Ecto neural progenitor cell (in vitro differentiated cells): Measurements from ENCODE around the gene CTF1.
"Not testable (repeated sequence)": the region's sequence is repeated elsewhere in the genome, so short reads cannot be mapped to it uniquely, and the experiment has no call there.

ENCODE experiments used
- DNase-seq: peaks from one replicate; pipeline ENCODE4 v3.0.0-alpha.2; 2018; ENCODE audit warnings: low spot score

Gene CTF1

GRCh38 chr16:30896261-30896888 lies at the start of gene CTF1:
CTF1 (plus strand) TSS chr16:30896614; CDS start chr16:30896644, 30 bp downstream.
- peak; percentile 91 for DNase-seq

GRCh38 chr16:30846649-30847402 lies 49.6 kb upstream of the CTF1 start:
- DNase-seq: no peak

GRCh38 chr16:30850246-30850645 lies 46.2 kb upstream of the CTF1 start:
- no peak for DNase-seq

GRCh38 chr16:30853758-30854157 lies 42.7 kb upstream of the CTF1 start:
- no peak for DNase-seq

GRCh38 chr16:30858111-30858495 lies 38.3 kb upstream of the CTF1 start:
- no peak for DNase-seq

- DNase-seq: no peak
Measured at GRCh38 chr16:30858829-30859423, 37.5 kb upstream of the CTF1 start.

GRCh38 chr16:30860729-30861128 lies 35.7 kb upstream of the CTF1 start:
- peak; percentile 53 for DNase-seq

- DNase-seq: not testable (repeated sequence)
Measured at GRCh38 chr16:30863178-30863577, 33.2 kb upstream of the CTF1 start.

GRCh38 chr16:30866031-30866430 lies 30.4 kb upstream of the CTF1 start:
- no peak for DNase-seq

- DNase-seq: no peak
Measured at GRCh38 chr16:30867747-30868146, 28.7 kb upstream of the CTF1 start.

- no peak for DNase-seq
Measured at GRCh38 chr16:30870904-30871303, 25.5 kb upstream of the CTF1 start.

- no peak for DNase-seq
Measured at GRCh38 chr16:30874244-30874820, 22.1 kb upstream of the CTF1 start.

GRCh38 chr16:30874821-30875717 lies 21.3 kb upstream of the CTF1 start:
- peak; percentile 92 for DNase-seq

- peak; percentile 53 for DNase-seq
Measured at GRCh38 chr16:30875871-30876801, 20.3 kb upstream of the CTF1 start.

GRCh38 chr16:30876867-30877266 lies 19.5 kb upstream of the CTF1 start:
- DNase-seq: peak; percentile 55

GRCh38 chr16:30882429-30883310 lies 13.7 kb upstream of the CTF1 start:
- DNase-seq: no peak

GRCh38 chr16:30884760-30885159 lies 11.7 kb upstream of the CTF1 start:
- no peak for DNase-seq

- no peak for DNase-seq
Measured at GRCh38 chr16:30885196-30885595, 11.2 kb upstream of the CTF1 start.

GRCh38 chr16:30886145-30886544 lies 10.3 kb upstream of the CTF1 start:
- no peak for DNase-seq

- no peak for DNase-seq
Measured at GRCh38 chr16:30887927-30888326, 8.5 kb upstream of the CTF1 start.
